PFSK-1 (cell line): ENCODE measurements around the gene TMEM154.

Experiments used
- FOXP2 ChIP-seq: optimal IDR thresholded peaks from 2 replicates; pipeline ENCODE3; 2011; ENCODE audit warnings: borderline replicate concordance, control low read depth, inconsistent platforms; ENCODE audit not compliant: insufficient read depth; ENCODE audit errors: extremely low read length, extremely low read depth
- POLR2AphosphoS5 ChIP-seq: IDR thresholded peaks from 2 replicates; pipeline ENCODE4 v1.6.1; 2012; ENCODE audit warnings: low read depth, mild to moderate bottlenecking, control low read depth, low read length, moderate library complexity
- SIN3A ChIP-seq: IDR thresholded peaks from 2 replicates; pipeline ENCODE4 v1.6.1; 2012; ENCODE audit warnings: mild to moderate bottlenecking, low read length, moderate library complexity, borderline replicate concordance; ENCODE audit not compliant: insufficient read depth
- TAF1 ChIP-seq: IDR thresholded peaks from 2 replicates; pipeline ENCODE4 v1.6.1; 2012; ENCODE audit warnings: low read length, control low read depth, borderline replicate concordance; ENCODE audit not compliant: insufficient read depth
- TF ChIP-seq, protein P1 (sequence below), 2 experiments: IDR thresholded peaks; 2 replicates each; pipeline versions ENCODE4 v1.6.1 to v1.8.0; 2011 to 2012; ENCODE audit warnings: low read depth in 2 of 2, low read length in 2 of 2, control low read depth in 1 of 2, inconsistent platforms in 1 of 2, mild to moderate bottlenecking in 1 of 2, moderate library complexity in 1 of 2; ENCODE audit not compliant: insufficient read depth in 1 of 2

The TMEM154 gene

DNA sequence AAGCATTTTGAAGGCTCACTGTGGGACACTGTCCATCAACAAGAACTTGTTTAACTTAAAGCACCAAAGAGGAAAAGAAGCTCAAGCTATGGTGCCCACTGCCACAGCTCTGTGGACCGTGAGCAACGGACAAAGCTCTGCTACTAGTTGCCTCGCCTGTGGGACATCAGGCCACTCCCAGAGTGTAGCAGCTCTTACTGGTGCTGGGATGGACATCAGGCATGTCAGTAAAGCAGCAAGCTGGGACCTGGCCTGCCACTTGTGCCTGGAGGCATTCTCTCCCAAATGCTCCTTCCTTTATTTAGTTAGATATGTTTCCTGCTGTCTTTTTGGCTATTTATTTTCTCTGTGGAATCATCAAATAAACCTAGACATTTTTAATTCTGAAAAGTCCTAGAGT, 46.7 kb downstream of the TMEM154 start:
- TF ChIP-seq, protein P1, sequence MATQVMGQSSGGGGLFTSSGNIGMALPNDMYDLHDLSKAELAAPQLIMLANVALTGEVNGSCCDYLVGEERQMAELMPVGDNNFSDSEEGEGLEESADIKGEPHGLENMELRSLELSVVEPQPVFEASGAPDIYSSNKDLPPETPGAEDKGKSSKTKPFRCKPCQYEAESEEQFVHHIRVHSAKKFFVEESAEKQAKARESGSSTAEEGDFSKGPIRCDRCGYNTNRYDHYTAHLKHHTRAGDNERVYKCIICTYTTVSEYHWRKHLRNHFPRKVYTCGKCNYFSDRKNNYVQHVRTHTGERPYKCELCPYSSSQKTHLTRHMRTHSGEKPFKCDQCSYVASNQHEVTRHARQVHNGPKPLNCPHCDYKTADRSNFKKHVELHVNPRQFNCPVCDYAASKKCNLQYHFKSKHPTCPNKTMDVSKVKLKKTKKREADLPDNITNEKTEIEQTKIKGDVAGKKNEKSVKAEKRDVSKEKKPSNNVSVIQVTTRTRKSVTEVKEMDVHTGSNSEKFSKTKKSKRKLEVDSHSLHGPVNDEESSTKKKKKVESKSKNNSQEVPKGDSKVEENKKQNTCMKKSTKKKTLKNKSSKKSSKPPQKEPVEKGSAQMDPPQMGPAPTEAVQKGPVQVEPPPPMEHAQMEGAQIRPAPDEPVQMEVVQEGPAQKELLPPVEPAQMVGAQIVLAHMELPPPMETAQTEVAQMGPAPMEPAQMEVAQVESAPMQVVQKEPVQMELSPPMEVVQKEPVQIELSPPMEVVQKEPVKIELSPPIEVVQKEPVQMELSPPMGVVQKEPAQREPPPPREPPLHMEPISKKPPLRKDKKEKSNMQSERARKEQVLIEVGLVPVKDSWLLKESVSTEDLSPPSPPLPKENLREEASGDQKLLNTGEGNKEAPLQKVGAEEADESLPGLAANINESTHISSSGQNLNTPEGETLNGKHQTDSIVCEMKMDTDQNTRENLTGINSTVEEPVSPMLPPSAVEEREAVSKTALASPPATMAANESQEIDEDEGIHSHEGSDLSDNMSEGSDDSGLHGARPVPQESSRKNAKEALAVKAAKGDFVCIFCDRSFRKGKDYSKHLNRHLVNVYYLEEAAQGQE (IDR thresholded peaks at IDR 0.05; ENCODE audit: insufficient read depth in 1 of 2, low read depth in 2 of 2, low read length in 2 of 2), result no peak
- TF ChIP-seq POLR2AphosphoS5 (no peak), TAF1 (no peak), SIN3A (no peak), FOXP2 (no peak)

DNA sequence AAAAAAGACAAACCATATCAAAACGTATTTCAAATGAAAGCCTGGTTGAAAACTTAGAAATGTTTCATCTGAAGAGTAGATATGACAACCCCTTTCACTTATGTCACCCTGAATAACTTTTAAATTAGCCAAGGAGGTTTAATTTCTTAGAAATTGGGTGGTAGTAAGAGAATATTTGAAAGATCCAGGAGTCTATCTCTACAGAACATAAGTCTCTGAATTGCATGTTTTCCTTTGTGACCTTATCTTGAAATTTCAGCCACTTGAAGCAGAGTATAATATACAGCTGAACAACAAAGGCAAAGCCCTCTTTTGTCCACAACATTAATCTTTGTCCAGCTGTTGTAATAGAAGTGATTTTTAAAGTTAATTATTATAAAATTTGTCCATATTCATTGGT, 49.5 kb downstream of the TMEM154 start:
- no peak for TF ChIP-seq TAF1
- no peak for TF ChIP-seq SIN3A
- TF ChIP-seq POLR2AphosphoS5, result no peak
- TF ChIP-seq FOXP2, result no peak
- TF ChIP-seq, protein P1 (IDR thresholded peaks at IDR 0.05; ENCODE audit: insufficient read depth in 1 of 2, low read depth in 2 of 2, low read length in 2 of 2), result no peak

DNA sequence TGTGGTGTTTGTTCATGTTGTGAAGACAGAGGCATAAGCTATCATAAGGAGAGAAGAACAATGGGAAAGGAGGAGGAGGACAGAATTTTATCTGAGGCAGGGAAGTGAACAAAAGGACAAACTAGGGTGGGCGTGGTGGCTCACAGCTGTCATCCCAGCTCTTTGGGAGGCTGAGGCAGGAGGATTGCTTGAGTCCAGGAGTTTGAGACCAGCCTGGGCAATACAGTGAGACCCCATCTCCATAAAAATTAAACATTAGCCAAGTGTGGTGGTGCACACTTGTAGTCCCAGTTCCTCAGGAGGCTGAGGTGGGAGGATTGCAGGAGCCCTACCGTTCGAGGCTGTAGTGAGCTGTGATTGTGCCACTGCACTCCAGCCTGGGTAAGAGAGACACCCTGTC, 49.9 kb downstream of the TMEM154 start:
- no peak for TF ChIP-seq SIN3A
- no peak for TF ChIP-seq POLR2AphosphoS5
- TF ChIP-seq FOXP2, result no peak
- no peak for TF ChIP-seq TAF1
- TF ChIP-seq, protein P1 (IDR thresholded peaks at IDR 0.05; ENCODE audit: insufficient read depth in 1 of 2, low read depth in 2 of 2, low read length in 2 of 2), result no peak

DNA sequence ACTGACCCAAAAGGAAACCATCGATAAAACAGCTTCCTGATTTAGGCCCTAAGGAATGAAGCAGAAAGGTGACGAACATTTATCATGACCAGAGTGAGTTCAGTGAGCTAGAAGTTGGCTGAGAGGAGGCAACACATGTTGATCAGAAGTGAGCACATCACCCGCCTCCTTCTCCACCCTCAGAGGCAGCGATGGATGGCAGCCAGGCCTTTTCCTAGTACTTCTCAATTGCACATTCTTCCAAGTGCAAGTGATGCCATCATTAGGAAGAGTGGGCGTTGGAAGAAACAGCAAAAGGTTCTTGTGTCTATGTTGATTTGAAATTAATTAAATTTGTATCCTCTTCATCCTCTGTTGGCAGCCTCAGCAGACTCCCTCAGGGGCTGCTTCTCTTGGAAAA, 51.7 kb downstream of the TMEM154 start:
- no peak for TF ChIP-seq FOXP2
- TF ChIP-seq SIN3A, result no peak
- TF ChIP-seq, protein P1 (IDR thresholded peaks at IDR 0.05; ENCODE audit: insufficient read depth in 1 of 2, low read depth in 2 of 2, low read length in 2 of 2), result no peak
- TF ChIP-seq POLR2AphosphoS5, result no peak
- no peak for TF ChIP-seq TAF1

DNA sequence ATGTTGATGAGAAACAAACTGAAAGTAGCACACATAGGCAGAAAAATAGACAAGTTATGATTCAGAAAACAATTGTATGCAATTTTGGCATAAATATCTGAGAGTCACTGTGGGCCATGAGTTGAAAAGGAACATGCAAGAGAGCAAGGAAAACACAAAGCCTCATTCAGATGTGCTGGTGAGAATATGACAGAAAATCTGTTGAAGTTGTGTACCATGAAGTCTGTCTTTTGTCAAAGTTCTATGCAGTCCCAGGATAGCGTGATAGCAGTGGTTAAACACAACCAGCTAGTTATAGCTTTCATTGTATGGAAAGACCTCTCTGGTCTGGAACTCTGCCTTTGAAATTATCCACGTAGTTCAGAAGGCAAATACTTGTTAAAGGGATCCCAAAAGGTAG, 53.0 kb downstream of the TMEM154 start:
- TF ChIP-seq TAF1 (no peak), FOXP2 (no peak), POLR2AphosphoS5 (no peak), SIN3A (no peak)
- TF ChIP-seq, protein P1 (IDR thresholded peaks at IDR 0.05; ENCODE audit: insufficient read depth in 1 of 2, low read depth in 2 of 2, low read length in 2 of 2), result no peak
